GM12891 (cell line): Measurements from ENCODE around the gene ROGDI.

Source experiments
- POLR2A ChIP-seq: IDR thresholded peaks from 2 replicates; pipeline ENCODE4 v1.6.1; 2011; ENCODE audit warnings: low read depth, low read length, control low read depth
- POLR2AphosphoS5 ChIP-seq: IDR thresholded peaks from 2 replicates; pipeline ENCODE4 v1.6.1; 2011; ENCODE audit warnings: low read depth, low read length, control low read depth
- POU2F2 ChIP-seq: IDR thresholded peaks from 2 replicates; pipeline ENCODE4 v1.6.1; 2011; ENCODE audit warnings: low read depth, mild to moderate bottlenecking, control low read depth, low read length, moderate library complexity
- TAF1 ChIP-seq: IDR thresholded peaks from 2 replicates; pipeline ENCODE4 v1.6.1; 2011; ENCODE audit warnings: low read depth, low read length, control low read depth

DNA sequence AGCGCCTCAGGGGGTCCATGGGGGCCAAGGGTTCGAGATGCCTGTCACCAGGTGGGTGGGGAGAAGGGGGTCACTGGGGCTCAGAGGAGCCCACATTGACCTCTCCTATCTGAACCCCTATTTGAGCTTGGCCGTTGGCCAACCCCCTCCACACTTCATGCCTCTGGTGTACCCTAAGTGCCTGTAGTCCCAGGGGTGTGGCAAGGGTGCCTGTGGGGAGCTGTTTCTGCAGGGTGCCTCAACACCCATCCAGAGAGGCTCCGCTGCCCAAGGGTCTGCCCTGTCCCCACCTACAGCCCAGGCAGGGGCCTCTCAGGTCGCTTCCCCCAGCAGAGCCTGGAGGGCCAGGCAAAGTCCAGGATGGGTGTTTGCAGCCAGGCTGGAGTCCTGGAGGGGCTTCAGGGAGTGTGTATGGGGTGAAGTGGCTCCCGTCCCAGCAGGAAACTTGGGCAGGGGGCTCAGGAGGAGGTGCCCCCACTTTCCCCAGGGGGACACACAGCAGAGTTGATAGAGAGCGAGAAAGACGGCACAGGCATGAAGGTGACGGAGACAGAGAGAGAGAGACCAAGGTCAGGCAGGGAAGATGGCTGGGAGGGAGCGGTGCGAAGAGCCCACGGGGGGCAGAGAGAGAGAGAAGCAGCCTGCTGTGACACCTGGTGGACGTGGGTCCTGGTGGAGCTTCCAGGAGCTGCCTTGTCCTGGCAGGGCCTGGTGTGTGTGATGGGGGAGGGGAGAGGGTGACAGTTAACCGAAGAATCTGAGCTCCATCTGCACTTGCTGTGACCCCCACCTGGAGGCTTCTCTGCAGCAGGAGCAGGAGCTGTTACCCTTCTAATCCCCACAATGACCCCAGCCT lies 14.6 kb downstream of the ROGDI start, which contains the start of gene SEPTIN12:
- TF ChIP-seq TAF1 (no peak), POLR2A (no peak), POLR2AphosphoS5 (no peak), POU2F2 (no peak)
